KBM-7 (cell line): ENCODE data around the gene SLC23A3.
"Not testable (repeated sequence)": the region's sequence is repeated elsewhere in the genome, so short reads cannot be mapped to it uniquely, and the experiment has no call there.

Experiments
- DNase-seq: peaks from one replicate; pipeline ENCODE4 v3.0.0-alpha.2; 2015
- in situ Hi-C: fragments of 300-500 bp; cut with MboI; formaldehyde crosslinking; loops from 2 replicates; pipeline ENCODE4 v1.14.3; 2020; ENCODE audit warnings: low sequenced_read_pairs, low pct_unique_long_range_greater_than_20kb, mixed read lengths

SLC23A3 gene

DNA sequence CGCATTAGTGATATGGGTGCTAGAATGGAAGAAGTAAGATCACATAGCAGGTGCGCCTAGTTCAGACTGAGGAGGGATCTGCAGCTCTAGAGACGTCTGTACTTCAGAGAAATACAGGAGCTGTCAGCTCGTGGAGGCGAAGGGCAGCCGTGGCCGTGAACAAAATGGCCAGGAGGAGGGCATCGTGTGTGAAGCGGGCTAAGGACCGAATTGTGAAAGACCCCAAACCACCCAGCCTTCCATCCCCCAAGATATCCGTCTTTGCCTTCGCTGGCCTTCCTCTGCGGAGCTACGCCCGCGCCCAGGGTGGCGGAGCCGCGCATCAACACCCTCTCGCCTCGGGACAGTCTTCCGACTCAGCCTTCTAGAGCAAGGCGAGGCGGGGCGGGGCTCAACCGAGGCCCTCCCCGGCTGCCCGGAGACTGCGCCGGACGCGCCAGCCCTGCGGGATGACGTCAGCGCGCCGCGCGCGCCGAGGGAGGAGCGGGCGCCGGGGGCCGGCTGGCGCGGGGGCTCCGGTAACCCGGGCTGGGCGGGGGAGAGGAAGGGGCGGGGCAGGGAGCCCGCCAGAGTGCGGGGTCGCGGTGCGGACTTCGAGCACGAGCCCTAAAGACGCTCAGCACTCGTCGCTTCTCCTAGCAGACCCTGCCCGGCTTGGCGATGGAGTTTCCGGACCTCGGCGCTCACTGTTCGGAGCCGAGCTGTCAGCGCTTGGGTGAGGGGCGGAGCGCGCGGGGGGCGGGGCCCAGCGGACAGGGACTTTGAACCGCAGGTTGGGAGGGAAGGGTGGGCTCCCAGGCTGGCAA, 36.7 kb upstream of the SLC23A3 start, which contains the start of gene ZFAND2B:
Gene ZFAND2B, plus strand, starts transcription at position 455 of the 806 bp plus-strand sequence. Its CDS starts 206 bp downstream, at position 661.
- peak; percentile 92 for DNase-seq

GRCh38 chr2:219205981-219206327, 36.1 kb upstream of the SLC23A3 start:
- in situ Hi-C loops, result no loop called here
- DNase-seq, result no peak

More for the DNA sequence above, 36.7 kb upstream of the SLC23A3 start, which contains the start of gene ZFAND2B:
- in situ Hi-C loops, result no loop called here

- in situ Hi-C loops, result no loop called here
- DNase-seq, result no peak
Measured at GRCh38 chr2:219205165-219205538, 35.3 kb upstream of the SLC23A3 start.

DNA sequence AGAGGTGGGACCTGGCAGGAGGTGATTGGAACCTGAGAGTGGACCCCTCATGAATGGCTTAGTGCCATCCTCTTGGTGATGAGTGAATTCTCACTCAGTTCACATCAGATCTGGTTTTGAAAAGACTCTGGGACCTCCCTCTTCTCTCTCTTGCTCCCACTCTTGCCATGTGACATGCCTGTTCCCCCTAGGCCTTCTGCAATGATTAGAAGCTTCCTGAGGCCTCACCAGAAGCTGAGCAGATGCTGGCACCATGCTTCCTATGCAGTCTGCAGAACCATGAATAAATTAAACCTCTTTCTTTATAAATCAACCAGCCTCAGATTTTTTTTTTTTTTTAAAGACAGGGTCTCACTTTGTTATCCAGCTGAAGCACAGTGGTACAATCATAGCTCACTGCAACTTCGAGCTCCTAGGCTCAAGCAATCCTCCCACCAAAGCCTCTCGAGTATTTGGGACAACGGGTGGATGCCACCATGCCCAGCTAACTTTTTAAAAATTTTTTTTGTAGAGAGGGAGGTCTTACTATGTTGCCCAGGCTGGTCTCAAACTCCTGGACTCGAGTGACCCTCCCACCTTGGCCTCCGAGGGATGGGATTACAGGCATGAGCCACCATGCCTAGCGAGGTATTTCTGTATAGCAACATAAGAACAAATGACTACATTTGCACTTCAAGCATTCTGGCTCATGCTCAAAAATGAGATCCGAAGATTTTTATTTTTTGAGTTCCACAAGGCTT, 34.8 kb upstream of the SLC23A3 start:
- in situ Hi-C loops, result no loop called here

GRCh38 chr2:219201331-219201730, 31.5 kb upstream of the SLC23A3 start:
- DNase-seq, in situ Hi-C loops: not testable (repeated sequence)

More for the DNA sequence above, 34.8 kb upstream of the SLC23A3 start:
- no peak for DNase-seq

GRCh38 chr2:219200502-219201326, 30.9 kb upstream of the SLC23A3 start:
- peak; percentile 31 for DNase-seq
- in situ Hi-C loops, result not testable (repeated sequence)

GRCh38 chr2:219199470-219200211, 29.8 kb upstream of the SLC23A3 start:
- no peak for DNase-seq
- in situ Hi-C loops, result no loop called here

DNA sequence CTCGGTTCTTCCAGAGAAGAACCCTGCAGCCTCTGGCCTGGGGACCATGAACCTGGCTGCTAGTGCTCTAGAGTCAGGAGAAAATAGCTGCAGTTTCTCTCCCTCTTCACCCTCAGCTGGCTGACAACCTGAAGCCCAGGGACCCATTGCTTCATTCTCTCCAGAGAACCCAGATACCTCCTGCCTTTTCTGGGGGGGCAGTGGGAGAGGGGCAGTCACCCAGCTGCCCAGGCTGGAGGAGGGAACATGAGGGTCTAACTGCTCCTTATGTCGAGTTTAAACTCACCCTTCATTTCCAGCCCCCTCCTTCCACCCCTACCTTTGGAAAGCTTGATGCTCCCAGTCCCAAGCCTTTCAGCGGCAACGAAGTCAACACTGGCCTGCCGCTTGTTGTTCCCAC, 29.1 kb upstream of the SLC23A3 start:
- in situ Hi-C loops, result no loop called here
- DNase-seq, result no peak

DNA sequence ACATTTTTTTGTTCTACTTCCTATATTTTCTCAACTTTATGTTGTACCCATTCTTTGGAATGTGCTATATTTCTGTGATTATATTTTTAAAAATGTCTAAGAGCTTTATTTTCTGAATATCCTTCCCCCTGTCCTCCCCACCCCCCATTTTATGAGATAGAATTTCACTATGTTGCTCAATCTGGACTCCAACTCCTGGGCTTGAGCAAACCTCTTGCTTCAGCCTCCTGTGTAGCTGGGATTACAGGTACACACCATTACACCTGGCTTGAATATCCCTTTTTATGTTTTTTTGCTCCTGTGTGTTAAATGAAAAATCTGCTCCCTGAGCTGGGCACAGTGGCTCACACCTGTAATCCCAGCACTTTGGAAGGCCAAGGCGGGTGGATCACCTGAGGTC, 27.6 kb upstream of the SLC23A3 start:
- in situ Hi-C loops, result no loop called here

GRCh38 chr2:219186754-219187456, 17.1 kb upstream of the SLC23A3 start:
- DNase-seq, result peak; percentile 15
- in situ Hi-C loops, result no loop called here

More for the DNA sequence above, 27.6 kb upstream of the SLC23A3 start:
- DNase-seq, result no peak

GRCh38 chr2:219184121-219184520, 14.3 kb upstream of the SLC23A3 start:
- DNase-seq, result no peak
- in situ Hi-C loops, result no loop called here

- DNase-seq, result no peak
- in situ Hi-C loops, result no loop called here
Measured at GRCh38 chr2:219183151-219183772, 13.4 kb upstream of the SLC23A3 start.

GRCh38 chr2:219182331-219183150, 12.7 kb upstream of the SLC23A3 start:
- in situ Hi-C loops, result no loop called here
- no peak for DNase-seq

- DNase-seq, result no peak
- in situ Hi-C loops, result no loop called here
Measured at GRCh38 chr2:219181531-219181930, 11.7 kb upstream of the SLC23A3 start.

DNA sequence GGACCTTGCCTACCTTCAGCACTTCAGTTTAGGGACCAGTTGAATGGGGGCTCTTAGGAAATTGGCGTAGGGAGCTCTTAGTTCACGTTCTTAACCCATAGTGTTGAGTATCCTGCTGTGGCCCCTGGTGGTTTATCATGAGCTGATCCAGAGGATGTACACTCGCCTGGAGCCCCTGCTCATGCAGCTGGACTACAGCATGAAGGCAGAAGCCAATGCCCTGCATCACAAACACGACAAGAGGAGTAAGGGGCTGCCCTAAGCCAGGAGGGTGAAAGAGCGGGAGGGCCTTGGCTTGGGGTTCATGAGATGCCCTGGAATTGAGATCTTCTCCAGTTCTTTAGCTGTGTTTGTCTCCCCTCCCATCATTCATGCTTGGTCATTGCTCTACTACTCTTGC, 11.1 kb upstream of the SLC23A3 start:
- in situ Hi-C loops, result no loop called here
- no peak for DNase-seq

DNA sequence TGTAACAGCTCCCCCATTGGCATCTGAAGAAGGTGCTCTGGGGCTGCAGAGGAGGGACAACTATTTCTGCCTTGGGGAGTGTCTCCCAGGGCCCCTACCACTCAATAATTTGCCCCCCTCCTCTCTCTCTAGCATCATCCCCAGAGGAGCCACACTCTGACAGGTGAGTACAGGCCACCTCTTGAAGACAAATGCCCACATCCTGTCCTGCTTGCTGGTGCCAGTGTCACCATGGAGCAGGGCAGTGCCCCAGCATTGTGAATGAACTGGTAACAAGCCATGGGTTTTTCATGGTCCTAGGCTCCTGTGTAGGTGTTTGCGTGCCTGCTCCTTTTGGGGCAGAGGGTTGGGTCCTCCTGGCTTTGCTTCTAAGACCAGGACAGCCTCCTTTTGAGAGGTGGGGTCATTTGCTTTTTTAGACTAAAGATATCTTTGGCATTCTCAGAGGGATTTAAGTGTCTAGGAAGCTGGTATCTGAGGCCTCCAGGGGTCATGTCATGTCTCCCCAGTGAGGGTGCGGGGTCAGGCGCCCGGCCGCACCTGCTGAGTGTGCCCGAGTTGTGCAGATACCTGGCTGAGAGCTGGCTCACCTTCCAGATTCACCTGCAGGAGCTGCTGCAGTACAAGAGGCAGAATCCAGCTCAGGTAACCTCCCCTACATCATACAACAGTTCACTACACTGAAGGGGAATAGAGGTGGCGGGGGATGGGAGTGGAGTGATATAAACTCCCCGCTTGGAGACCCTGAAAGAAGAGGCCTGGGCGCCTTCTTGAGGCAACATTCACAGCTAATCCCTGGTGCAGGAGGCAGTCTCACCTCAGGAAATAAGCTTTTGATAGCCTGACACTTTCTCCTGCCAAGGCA, 10.0 kb upstream of the SLC23A3 start:
- DNase-seq, result no peak
- in situ Hi-C loops, result no loop called here
